Measurements from ENCODE around the gene GOPC. TPM values are rescaled to one million over a fixed set of nuclear protein-coding genes. Genes with fewer than 3 reads are reported as not detected.

Gene GOPC
- total RNA-seq (2021; ENCODE audit: unreplicated experiment) (24.2 TPM), Bru-seq, nascent RNA (percentile 82 among the genes with signal in this experiment), BruChase-seq, experiment 1, labeled RNA remaining after a 6-hour chase (percentile 80 among the genes with signal in this experiment), BruChase-seq, experiment 2, labeled RNA remaining after a 2-hour chase (percentile 88 among the genes with signal in this experiment)
- polyA plus RNA-seq (2012), result 7.1 and 10.1 TPM in 2 replicates
- long read RNA-seq, full-length matches to known transcripts, result 53 of 74 reads
- long read RNA-seq, partial matches to known transcripts, result 10 of 74 reads
- long read RNA-seq, other reads (novel, unspliced or antisense), result 11 of 74 reads

- Histone ChIP-seq H3K27me3 (ENCODE audit: insufficient read depth, low read length) (no peaks in the 10 kb centered on the region), H3K9me2 (ENCODE audit: insufficient read depth) (no peaks in the 10 kb centered on the region), H3K9ac (ENCODE audit: low read length) (peak within 1 kb of the TSS; percentile 86), H3K4me3 (replicated peaks in 1 of 2; ENCODE audit: low read depth in 1 of 2, low read length in 2 of 2) (peak within 1 kb of the TSS; percentile 88 to 89), H3K36me3 (ENCODE audit: control insufficient read depth in 1 of 2, insufficient read depth in 2 of 2, low read length in 2 of 2) (peaks cover 0 to 8% of the 10 kb centered on the region in 2 experiments; a peak in 1 of 4 replicates), H3K9me3 (ENCODE audit: control insufficient read depth in 1 of 2, insufficient read depth in 1 of 2, low read depth in 1 of 2, low read length in 2 of 2) (no peaks in the 10 kb centered on the region), H3K4me2 (ENCODE audit: low read length) (peak within 1 kb of the TSS; percentile 89), H2AFZ (ENCODE audit: low read depth, low read length, poor library complexity, severe bottlenecking) (peak within 1 kb of the TSS; percentile 99), H4K20me1 (ENCODE audit: insufficient read depth) (peaks cover 5% of the 10 kb centered on the region; the same call in 1 of the 2 replicates), H3K4me1 (ENCODE audit: control insufficient read depth in 1 of 2, insufficient read depth in 2 of 2, low read length in 2 of 2) (peaks cover 9 to 18% of the 10 kb centered on the region in 2 experiments), H3K27ac (ENCODE audit: low read depth, low read length) (peak within 1 kb of the TSS; percentile 86), H3K79me2 (ENCODE audit: insufficient read depth, low read length) (peaks cover 49% of the 10 kb centered on the region)
- peak; percentile 90 for ATAC-seq
- ChIA-PET POLR2A (interaction anchor here (1.1 to 1.9 kb wide), 3 partner anchors 14 to 152 kb away, joined by 3 to 6 read pairs (median 6); partner anchors contain the start of gene DCBLD1), RAD21 (ENCODE audit: low non-redundant PET in 1 of 2, low total read pairs in 2 of 2, uncharacterized antibody in 2 of 2, unreplicated experiment in 2 of 2) (interaction anchor here in 1 of 2 experiments (1.0 kb wide), 1 partner anchor 153 kb away, joined by 5 read pairs; no protein-coding TSS in a partner anchor), CTCF (interaction anchor here (1.0 to 4.7 kb wide), 3 partner anchors 19 to 153 kb away, joined by 3 to 41 read pairs (median 5); no protein-coding TSS in a partner anchor)
- BruUV-seq (replicated peaks), result no TSS peak
- intact Hi-C loops (cut with micrococcal nuclease), result loop anchor here (1.0 to 10.0 kb wide), 2 partner anchors 119 to 222 kb away; no protein-coding TSS in a partner anchor
- DNase-seq (ENCODE audit: low read depth, low spot score), result peak; percentile 95
- TF ChIP-seq JUND (IDR thresholded peaks at IDR 0.05) (no peak), ZFX (IDR thresholded peaks at IDR 0.05) (peak; percentile 76), REST (IDR thresholded peaks at IDR 0.05; ENCODE audit: low read depth) (no peak), FOSL1 (IDR thresholded peaks at IDR 0.05; ENCODE audit: low read depth) (no peak), RAD21 (IDR thresholded peaks at IDR 0.05; ENCODE audit: low read depth) (no peak), POLR2AphosphoS5 (IDR thresholded peaks at IDR 0.05; ENCODE audit: low read depth, low read length) (peak; percentile 94), EZH2phosphoT487 (IDR thresholded peaks at IDR 0.05; ENCODE audit: borderline replicate concordance) (no peak), SIN3A (IDR thresholded peaks at IDR 0.05; ENCODE audit: low read depth) (peak; percentile 82), ZNF274 (IDR thresholded peaks at IDR 0.05; ENCODE audit: low read depth, low read length) (no peak), YY1 (IDR thresholded peaks at IDR 0.05; ENCODE audit: extremely low read depth, insufficient replicate concordance, low read depth, low read length) (peak; percentile 97), CBX3 (IDR thresholded peaks at IDR 0.05; ENCODE audit: low read depth) (no peak; the same call in 1 of the 2 replicates), EZH2 (IDR thresholded peaks at IDR 0.05) (no peak), POLR2A (IDR thresholded peaks at IDR 0.05; ENCODE audit: borderline replicate concordance, extremely low read depth, insufficient read depth, insufficient read length) (peak; percentile 77), CEBPB (IDR thresholded peaks at IDR 0.05; ENCODE audit: low read depth) (no peak), ELF1 (IDR thresholded peaks at IDR 0.05; ENCODE audit: borderline replicate concordance, low read depth) (peak; percentile 28), TCF7L2 (IDR thresholded peaks at IDR 0.05; ENCODE audit: borderline replicate concordance, extremely low read depth, insufficient read depth, insufficient read length) (peak; percentile 26), SRF (IDR thresholded peaks at IDR 0.05; ENCODE audit: low read depth) (no peak), EGR1 (IDR thresholded peaks at IDR 0.05; ENCODE audit: low read depth) (no peak; the same call in 1 of the 2 replicates)
- TF ChIP-seq, protein P1, sequence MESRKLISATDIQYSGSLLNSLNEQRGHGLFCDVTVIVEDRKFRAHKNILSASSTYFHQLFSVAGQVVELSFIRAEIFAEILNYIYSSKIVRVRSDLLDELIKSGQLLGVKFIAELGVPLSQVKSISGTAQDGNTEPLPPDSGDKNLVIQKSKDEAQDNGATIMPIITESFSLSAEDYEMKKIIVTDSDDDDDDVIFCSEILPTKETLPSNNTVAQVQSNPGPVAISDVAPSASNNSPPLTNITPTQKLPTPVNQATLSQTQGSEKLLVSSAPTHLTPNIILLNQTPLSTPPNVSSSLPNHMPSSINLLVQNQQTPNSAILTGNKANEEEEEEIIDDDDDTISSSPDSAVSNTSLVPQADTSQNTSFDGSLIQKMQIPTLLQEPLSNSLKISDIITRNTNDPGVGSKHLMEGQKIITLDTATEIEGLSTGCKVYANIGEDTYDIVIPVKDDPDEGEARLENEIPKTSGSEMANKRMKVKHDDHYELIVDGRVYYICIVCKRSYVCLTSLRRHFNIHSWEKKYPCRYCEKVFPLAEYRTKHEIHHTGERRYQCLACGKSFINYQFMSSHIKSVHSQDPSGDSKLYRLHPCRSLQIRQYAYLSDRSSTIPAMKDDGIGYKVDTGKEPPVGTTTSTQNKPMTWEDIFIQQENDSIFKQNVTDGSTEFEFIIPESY (IDR thresholded peaks at IDR 0.05; ENCODE audit: extremely low read depth, insufficient replicate concordance, low read length), result peak; percentile 12
These were observed at the start of gene GOPC for GRCh38 chr6:117602151-117602898. TSS of gene GOPC (minus strand) at chr6:117602511. CDS start at chr6:117602288, 223 bp downstream.
